K562 (cell line): ENCODE measurements around the gene ANKLE1. TPM values are rescaled to one million over a fixed set of nuclear protein-coding genes. Genes with fewer than 3 reads are reported as not detected.
A peak's percentile ranks its signal among the peaks of the same experiment; 100 is the strongest.

Source experiments
- ADNP ChIP-seq: fragments of 200-800 bp; sonication (Bioruptor generic); IDR thresholded peaks from 2 replicates; pipeline ENCODE4 v1.6.1; 2016; ENCODE audit warnings: missing genetic modification characterization, missing compliant biosample characterization
- DMBX1 ChIP-seq: fragments of 250-450 bp; sonication (Bioruptor Pico); IDR thresholded peaks from 2 replicates; pipeline ENCODE4 v1.8.0; 2022; ENCODE audit warnings: inconsistent platforms, mild to moderate bottlenecking, moderate library complexity, borderline replicate concordance
- DPF2 ChIP-seq: fragments of 450-650 bp; IDR thresholded peaks from 2 replicates; pipeline ENCODE4 v1.6.1; 2016
- HMGXB4 ChIP-seq: sonication (generic); formaldehyde crosslinking; IDR thresholded peaks from 2 replicates; pipeline ENCODE4 v1.8.1; 2023; ENCODE audit warnings: mild to moderate bottlenecking, missing genetic modification reagents
- MTA3 ChIP-seq: fragments of 450-650 bp; formaldehyde crosslinking; IDR thresholded peaks from 2 replicates; pipeline ENCODE4 v1.6.1; 2017; ENCODE audit warnings: mild to moderate bottlenecking, borderline replicate concordance
- PHF8 ChIP-seq: fragments of 200-600 bp; sonication (generic); IDR thresholded peaks from 2 replicates; pipeline ENCODE4 v1.6.1; 2012; ENCODE audit warnings: mixed run types, mild to moderate bottlenecking, inconsistent platforms, low read length, moderate library complexity, borderline replicate concordance
- POLR2A ChIP-seq: fragments of 450-650 bp; conservative IDR thresholded peaks from 2 replicates; pipeline ENCODE4 v1.6.1; 2016
- SAP30 ChIP-seq: fragments of 200-600 bp; sonication (generic); IDR thresholded peaks from 2 replicates; pipeline ENCODE4 v1.6.1; 2012; ENCODE audit warnings: borderline replicate concordance, low read depth, mild to moderate bottlenecking, moderate library complexity, low read length, control low read depth, inconsistent platforms; ENCODE audit not compliant: insufficient read depth, poor library complexity, severe bottlenecking
- SMAD2 ChIP-seq: fragments of 150-350 bp; IDR thresholded peaks from 2 replicates; pipeline ENCODE4 v1.6.1; 2014; ENCODE audit warnings: low read depth, mild to moderate bottlenecking, low read length
- TGIF2 ChIP-seq: sonication (generic); formaldehyde crosslinking; IDR thresholded peaks from 2 replicates; pipeline ENCODE4 v1.8.1; 2022; ENCODE audit warnings: mild to moderate bottlenecking, missing genetic modification reagents, moderate library complexity
- ZBTB1 ChIP-seq: sonication (generic); formaldehyde crosslinking; IDR thresholded peaks from 2 replicates; pipeline ENCODE4 v1.8.1; 2023; ENCODE audit warnings: missing genetic modification reagents, low read depth, mild to moderate bottlenecking, borderline replicate concordance
- ZBTB17 ChIP-seq: fragments of 450-650 bp; formaldehyde crosslinking; IDR thresholded peaks from 2 replicates; pipeline ENCODE4 v1.4.0; 2020; ENCODE audit warnings: mild to moderate bottlenecking
- ZNF175 ChIP-seq: fragments of 200-800 bp; sonication (Bioruptor generic); IDR thresholded peaks from 2 replicates; pipeline ENCODE4 v1.6.1; 2016; ENCODE audit warnings: low read depth, mild to moderate bottlenecking, missing genetic modification characterization, missing compliant biosample characterization
- ZNF436 ChIP-seq: fragments of 250-450, 450-650 bp; sonication (Bioruptor Pico); formaldehyde crosslinking; IDR thresholded peaks from 2 replicates; pipeline ENCODE4 v1.7.0; 2020; ENCODE audit warnings: mild to moderate bottlenecking
- ZNF586 ChIP-seq: fragments of 450-650 bp; formaldehyde crosslinking; conservative IDR thresholded peaks from 2 replicates; pipeline ENCODE4 v1.4.0; 2020; ENCODE audit warnings: mild to moderate bottlenecking, moderate library complexity
- ZNF830 ChIP-seq: fragments of 250-450 bp; sonication (Bioruptor Pico); IDR thresholded peaks from 2 replicates; pipeline ENCODE4 v1.5.0; 2021; ENCODE audit warnings: mild to moderate bottlenecking
- polyA plus RNA-seq, 8 experiments: library from polyadenylated mRNA; depleted of rRNA in 4 of 8; stranded (reverse) in 5 of 8; unstranded in 3 of 8; fragments of >200 nt; fragmentation: Nextera tagmentation in 2 of 8; fragmentation: Illumina TruSeq in 1 of 8; extraction: Ambion mirVana in 2 of 8; extraction: Trizol in 1 of 8; gene quantifications; 2 replicates each; pipeline versions ENCODE4 v1.2.1 to v1.2.3, GENCODE V29; 2011 to 2014; ENCODE audit warnings: inconsistent platforms in 1 of 8, missing spikeins in 1 of 8
- total RNA-seq, 7 experiments: library from RNA; depleted of rRNA in 6 of 7; stranded (reverse); fragments of >200 nt in 6 of 7; fragmentation: Illumina TruSeq in 2 of 7; extraction: Trizol in 2 of 7; gene quantifications; 2 replicates each; pipeline versions ENCODE4 v1.2.1 to v1.2.3, GENCODE V29; 2011 to 2021; ENCODE audit warnings: low replicate concordance in 1 of 7
- TF ChIP-seq, protein P1 (sequence below): sonication (generic); formaldehyde crosslinking; IDR thresholded peaks from 2 replicates; pipeline ENCODE4 v1.8.1; 2023; ENCODE audit warnings: mild to moderate bottlenecking, missing genetic modification reagents
- TF ChIP-seq, protein P2 (sequence below), 2 experiments: IDR thresholded peaks; 2 replicates each; pipeline ENCODE4 v1.6.1; 2012; ENCODE audit warnings: improper control_type of control experiment in 2 of 2, low read depth in 2 of 2, low read length in 2 of 2, borderline replicate concordance in 1 of 2

Gene ANKLE1
- total and polyA plus RNA-seq, 9 of the 15 experiments (the other 6 are each of a cell fraction or from before 2014, with no cell fraction given) = 0.63 to 9.2 (median 2.9) TPM

GRCh38 chr19:17235300-17235970, 46.3 kb upstream of the ANKLE1 start (continued):
- TF ChIP-seq, protein P1, sequence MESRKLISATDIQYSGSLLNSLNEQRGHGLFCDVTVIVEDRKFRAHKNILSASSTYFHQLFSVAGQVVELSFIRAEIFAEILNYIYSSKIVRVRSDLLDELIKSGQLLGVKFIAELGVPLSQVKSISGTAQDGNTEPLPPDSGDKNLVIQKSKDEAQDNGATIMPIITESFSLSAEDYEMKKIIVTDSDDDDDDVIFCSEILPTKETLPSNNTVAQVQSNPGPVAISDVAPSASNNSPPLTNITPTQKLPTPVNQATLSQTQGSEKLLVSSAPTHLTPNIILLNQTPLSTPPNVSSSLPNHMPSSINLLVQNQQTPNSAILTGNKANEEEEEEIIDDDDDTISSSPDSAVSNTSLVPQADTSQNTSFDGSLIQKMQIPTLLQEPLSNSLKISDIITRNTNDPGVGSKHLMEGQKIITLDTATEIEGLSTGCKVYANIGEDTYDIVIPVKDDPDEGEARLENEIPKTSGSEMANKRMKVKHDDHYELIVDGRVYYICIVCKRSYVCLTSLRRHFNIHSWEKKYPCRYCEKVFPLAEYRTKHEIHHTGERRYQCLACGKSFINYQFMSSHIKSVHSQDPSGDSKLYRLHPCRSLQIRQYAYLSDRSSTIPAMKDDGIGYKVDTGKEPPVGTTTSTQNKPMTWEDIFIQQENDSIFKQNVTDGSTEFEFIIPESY (CRISPR knock-in tag) = 0 out of 2 replicates have a peak, but pooled peaks have one; percentile 11
- TF ChIP-seq SMAD2 = no peak
- no peak for TF ChIP-seq TGIF2
- TF ChIP-seq SAP30 = peak; percentile 64
- peak; percentile 40; the same call in 1 of the 2 replicates for TF ChIP-seq ZBTB17 (CRISPR knock-in tag)
- no peak for TF ChIP-seq ZNF586 (CRISPR knock-in tag)
- TF ChIP-seq, protein P2, sequence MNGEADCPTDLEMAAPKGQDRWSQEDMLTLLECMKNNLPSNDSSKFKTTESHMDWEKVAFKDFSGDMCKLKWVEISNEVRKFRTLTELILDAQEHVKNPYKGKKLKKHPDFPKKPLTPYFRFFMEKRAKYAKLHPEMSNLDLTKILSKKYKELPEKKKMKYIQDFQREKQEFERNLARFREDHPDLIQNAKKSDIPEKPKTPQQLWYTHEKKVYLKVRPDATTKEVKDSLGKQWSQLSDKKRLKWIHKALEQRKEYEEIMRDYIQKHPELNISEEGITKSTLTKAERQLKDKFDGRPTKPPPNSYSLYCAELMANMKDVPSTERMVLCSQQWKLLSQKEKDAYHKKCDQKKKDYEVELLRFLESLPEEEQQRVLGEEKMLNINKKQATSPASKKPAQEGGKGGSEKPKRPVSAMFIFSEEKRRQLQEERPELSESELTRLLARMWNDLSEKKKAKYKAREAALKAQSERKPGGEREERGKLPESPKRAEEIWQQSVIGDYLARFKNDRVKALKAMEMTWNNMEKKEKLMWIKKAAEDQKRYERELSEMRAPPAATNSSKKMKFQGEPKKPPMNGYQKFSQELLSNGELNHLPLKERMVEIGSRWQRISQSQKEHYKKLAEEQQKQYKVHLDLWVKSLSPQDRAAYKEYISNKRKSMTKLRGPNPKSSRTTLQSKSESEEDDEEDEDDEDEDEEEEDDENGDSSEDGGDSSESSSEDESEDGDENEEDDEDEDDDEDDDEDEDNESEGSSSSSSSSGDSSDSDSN (IDR thresholded peaks at IDR 0.05; ENCODE audit: borderline replicate concordance in 1 of 2, low read depth in 2 of 2, low read length in 2 of 2) = peak; percentile 54 to 95; a peak in 3 of 4 replicates
- peak; percentile 84; the same call in 1 of the 2 replicates for TF ChIP-seq HMGXB4 (CRISPR knock-in tag)
- peak; percentile 58; the same call in 1 of the 2 replicates for TF ChIP-seq PHF8
- TF ChIP-seq ADNP = no peak
- peak; percentile 2 for TF ChIP-seq POLR2A
- 0 out of 2 replicates have a peak, but pooled peaks have one; percentile 2 for TF ChIP-seq DPF2
- TF ChIP-seq ZBTB1 (CRISPR knock-in tag) = 0 out of 2 replicates have a peak, but pooled peaks have one; percentile 2
- peak; percentile 70 for TF ChIP-seq DMBX1 (CRISPR knock-in tag)
- peak; percentile 24; the same call in 1 of the 2 replicates for TF ChIP-seq ZNF175 (CRISPR knock-in tag)
- TF ChIP-seq MTA3 = peak; percentile 89
- no peak for TF ChIP-seq ZNF830 (CRISPR knock-in tag)
- TF ChIP-seq ZNF436 (CRISPR knock-in tag) = no peak
